ENCODE measurements around the gene MBL2. TPM values are rescaled to one million over a fixed set of nuclear protein-coding genes. Genes with fewer than 3 reads are reported as not detected.

Gene MBL2
- total RNA-seq, 2 donors from 2014 or later, result not detected

- DNase-seq, result no peak
- 95 to 98% methylated on average over 4 of the region's 4 CpGs for WGBS, 2 experiments (ENCODE audit: insufficient coverage in 1 of 2, insufficient read length in 1 of 2)
- Mint-ChIP-seq H3K4me1 (no peaks in the 10 kb centered on the region), H3K4me3 (no peak overlapping the region), H3K27me3 (ENCODE audit: insufficient read depth) (no peaks in the 10 kb centered on the region), H3K27ac (no peak overlapping the region), H3K36me3 (ENCODE audit: low read depth) (no peaks in the 10 kb centered on the region), H3K9me3 (no peaks in the 10 kb centered on the region)
- Histone ChIP-seq H3K4me1 (ENCODE audit: control insufficient read depth, insufficient read depth, low read length) (no peaks in the 10 kb centered on the region), H3K27ac (ENCODE audit: low read depth, low read length) (no peak overlapping the region), H3K4me3 (ENCODE audit: low read length) (no peak overlapping the region), H3K36me3 (ENCODE audit: control insufficient read depth, insufficient read depth, low read length) (no peaks in the 10 kb centered on the region), H3K9ac (ENCODE audit: extremely low read depth, low read length, poor library complexity, severe bottlenecking) (no peak overlapping the region), H3K27me3 (ENCODE audit: control insufficient read depth, insufficient read depth, low read length, poor library complexity, severe bottlenecking) (no peaks in the 10 kb centered on the region), H3K9me3 (ENCODE audit: control insufficient read depth, low read length) (no peaks in the 10 kb centered on the region)
- TF ChIP-seq CTCF (conservative IDR thresholded peaks at IDR 0.05), result no peak
These were observed 24.9 kb downstream of the MBL2 start for GRCh38 chr10:52747694-52748093.

- H3K36me3 ChIP-seq (ENCODE audit: control insufficient read depth, insufficient read depth, low read length), result no peaks in the 10 kb centered on the region
- no peak overlapping the region for H3K27ac Mint-ChIP-seq
- H3K27me3 Mint-ChIP-seq (ENCODE audit: insufficient read depth), result no peaks in the 10 kb centered on the region
- H3K9me3 ChIP-seq (ENCODE audit: control insufficient read depth, low read length), result no peaks in the 10 kb centered on the region
- H3K4me1 Mint-ChIP-seq, result no peaks in the 10 kb centered on the region
- no peak overlapping the region for H3K9ac ChIP-seq (ENCODE audit: extremely low read depth, low read length, poor library complexity, severe bottlenecking)
- 90 to 93% methylated on average over 3 to 5 of the region's 5 CpGs for WGBS, 2 experiments (ENCODE audit: insufficient coverage in 1 of 2, insufficient read length in 1 of 2)
- no peaks in the 10 kb centered on the region for H3K9me3 Mint-ChIP-seq
- H3K36me3 Mint-ChIP-seq (ENCODE audit: low read depth), result no peaks in the 10 kb centered on the region
- no peak for DNase-seq
- no peaks in the 10 kb centered on the region for H3K4me1 ChIP-seq (ENCODE audit: control insufficient read depth, insufficient read depth, low read length)
- H3K27ac ChIP-seq (ENCODE audit: low read depth, low read length), result no peak overlapping the region
- no peak overlapping the region for H3K4me3 Mint-ChIP-seq
- TF ChIP-seq CTCF (conservative IDR thresholded peaks at IDR 0.05), result no peak
- no peak overlapping the region for H3K4me3 ChIP-seq (ENCODE audit: low read length)
- H3K27me3 ChIP-seq (ENCODE audit: control insufficient read depth, insufficient read depth, low read length, poor library complexity, severe bottlenecking), result no peaks in the 10 kb centered on the region
These were observed 26.4 kb downstream of the MBL2 start for GRCh38 chr10:52746169-52746568.

GRCh38 chr10:52744057-52744805 lies 28.4 kb downstream of the MBL2 start:
- Mint-ChIP-seq H3K9me3 (no peaks in the 10 kb centered on the region), H3K27me3 (ENCODE audit: insufficient read depth) (no peaks in the 10 kb centered on the region), H3K4me3 (no peak overlapping the region), H3K4me1 (no peaks in the 10 kb centered on the region), H3K36me3 (ENCODE audit: low read depth) (no peaks in the 10 kb centered on the region), H3K27ac (no peak overlapping the region)
- Histone ChIP-seq H3K4me3 (ENCODE audit: low read length) (no peak overlapping the region), H3K27me3 (ENCODE audit: control insufficient read depth, insufficient read depth, low read length, poor library complexity, severe bottlenecking) (no peaks in the 10 kb centered on the region), H3K9ac (ENCODE audit: extremely low read depth, low read length, poor library complexity, severe bottlenecking) (no peak overlapping the region), H3K27ac (ENCODE audit: low read depth, low read length) (no peak overlapping the region), H3K4me1 (ENCODE audit: control insufficient read depth, insufficient read depth, low read length) (no peaks in the 10 kb centered on the region), H3K36me3 (ENCODE audit: control insufficient read depth, insufficient read depth, low read length) (no peaks in the 10 kb centered on the region), H3K9me3 (ENCODE audit: control insufficient read depth, low read length) (no peaks in the 10 kb centered on the region)
- no peak for TF ChIP-seq CTCF (conservative IDR thresholded peaks at IDR 0.05)
- WGBS, 2 experiments (ENCODE audit: insufficient coverage in 1 of 2, insufficient read length in 1 of 2), result 77 to 79% methylated on average over 8 of the region's 8 CpGs
- DNase-seq, result no peak

Data from endodermal cell (in vitro differentiated cells).